Body of pancreas (tissue), 4 donors: ENCODE results near the gene EMC8.

ENCODE experiments used
- CTCF ChIP-seq, 7 experiments: fragments of 450-650 bp in 4 of 7; fragments of 200-600 bp in 3 of 7; sonication (generic) in 3 of 7; IDR thresholded peaks; one replicate each; pipeline ENCODE4 v1.5.1; 2016 to 2019; ENCODE audit warnings: antibody characterized with exemption in 7 of 7
- POLR2A ChIP-seq, 3 donors: fragments of 450-650 bp; IDR thresholded peaks; one replicate each; pipeline ENCODE4 v1.6.1; 2016; ENCODE audit warnings: antibody characterized with exemption in 3 of 3, mild to moderate bottlenecking in 2 of 3

- TF ChIP-seq CTCF (IDR thresholded peaks at IDR 0.05) (no peak), POLR2A (IDR thresholded peaks at IDR 0.05) (no peak)
Observed at GRCh38 chr16:85812031-85812807, 12.9 kb upstream of the EMC8 start.
